MCF 10A (cell line): ENCODE results near the gene SLC25A42. TPM values are rescaled to one million over a fixed set of nuclear protein-coding genes. Genes with fewer than 3 reads are reported as not detected.

Experiments used
- BruUV-seq: library from RNA; stranded (reverse); fragments of 400-500 nt; replicated peaks from 2 replicates; lab custom pipeline; 2021; lab: Mats Ljungman, UMichigan
- CTCF ChIA-PET: fragments of 300-600 bp; sonication (Branson Sonifier 250); formaldehyde crosslinking; extraction: SDS; loops from one replicate; lab custom pipeline; 2021; ENCODE audit warnings: antibody characterized with exemption, inconsistent platforms; lab: Yijun Ruan, JAX
- POLR2A ChIA-PET: fragments of 300-600, 350-650 bp; sonication (Branson Sonifier 250); formaldehyde crosslinking; extraction: SDS; loops from one replicate; lab custom pipeline; 2020; ENCODE audit warnings: antibody characterized with exemption, inconsistent platforms; lab: Yijun Ruan, JAX
- DNase-seq: peaks from one replicate; pipeline ENCODE4 v3.0.0-alpha.2; 2018; ENCODE audit not compliant: unreplicated experiment
- H3K27ac Mint-ChIP-seq: one replicate; pipeline ENCODE4 v1.8.0; 2022; ENCODE audit warnings: mild to moderate bottlenecking, low read depth, mixed read lengths; ENCODE audit not compliant: unreplicated experiment
- H3K27me3 Mint-ChIP-seq: one replicate; pipeline ENCODE4 v1.8.0; 2022; ENCODE audit warnings: mixed read lengths; ENCODE audit not compliant: insufficient read depth, unreplicated experiment
- H3K36me3 Mint-ChIP-seq: one replicate; pipeline ENCODE4 v1.8.0; 2022; ENCODE audit warnings: mild to moderate bottlenecking, moderate library complexity, mixed read lengths; ENCODE audit not compliant: insufficient read depth, unreplicated experiment
- H3K4me1 Mint-ChIP-seq: one replicate; pipeline ENCODE4 v1.8.0; 2022; ENCODE audit warnings: mixed read lengths; ENCODE audit not compliant: insufficient read depth, unreplicated experiment
- H3K4me3 Mint-ChIP-seq: one replicate; pipeline ENCODE4 v1.8.0; 2022; ENCODE audit warnings: mild to moderate bottlenecking, moderate library complexity, mixed read lengths; ENCODE audit not compliant: unreplicated experiment
- H3K9me3 Mint-ChIP-seq: one replicate; pipeline ENCODE4 v1.8.0; 2022; ENCODE audit warnings: mixed read lengths; ENCODE audit not compliant: unreplicated experiment
- CTCF ChIP-seq: fragments of 200-600 bp; IDR thresholded peaks from one replicate; pipeline ENCODE4 v1.8.0; 2022; ENCODE audit warnings: antibody characterized with exemption, mild to moderate bottlenecking; ENCODE audit not compliant: unreplicated experiment
- intact Hi-C: fragments of 100-400 bp; cut with micrococcal nuclease; formaldehyde crosslinking; loops from 2 replicates; pipeline ENCODE4 v1.14.1; 2022
- total RNA-seq: library from RNA; stranded (reverse); gene quantifications from 2 replicates; pipeline ENCODE4 v1.2.3, GENCODE V29; 2022

SLC25A42 gene
- total RNA-seq, 1 experiment from 2014 or later: 3.1 TPM

- CTCF ChIA-PET: interaction anchor here (0.5 to 2.0 kb wide), 4 partner anchors 8 to 212 kb away, joined by 3 to 7 read pairs (median 4); no protein-coding TSS in a partner anchor
- Mint-ChIP-seq H3K4me3 (no peak overlapping the region), H3K4me1 (no peaks in the 10 kb centered on the region), H3K36me3 (peaks cover 6% of the 10 kb centered on the region), H3K9me3 (no peaks in the 10 kb centered on the region), H3K27me3 (no peaks in the 10 kb centered on the region), H3K27ac (no peak overlapping the region)
- DNase-seq: no peak
- BruUV-seq: no TSS peak
- TF ChIP-seq CTCF: no peak
- intact Hi-C loops: no loop called here
- POLR2A ChIA-PET: interaction anchor here (1.2 kb wide), 1 partner anchor 42 kb away, joined by 3 read pairs; the partner anchor contains the start of genes BORCS8 and RFXANK
Measured at GRCh38 chr19:19149435-19149834, 85.6 kb downstream of the SLC25A42 start.

- no TSS peak for BruUV-seq
- no peak for DNase-seq
- no peak for TF ChIP-seq CTCF
- Mint-ChIP-seq H3K36me3 (peaks cover 6% of the 10 kb centered on the region), H3K4me3 (no peak overlapping the region), H3K9me3 (no peaks in the 10 kb centered on the region), H3K4me1 (no peaks in the 10 kb centered on the region), H3K27me3 (no peaks in the 10 kb centered on the region), H3K27ac (no peak overlapping the region)
- intact Hi-C loops: no loop called here
- CTCF ChIA-PET: interaction anchor here (1.5 kb wide), 1 partner anchor 11 kb away, joined by 5 read pairs; no protein-coding TSS in a partner anchor
- POLR2A ChIA-PET: no interaction called here
Measured at GRCh38 chr19:19151418-19151817, 87.6 kb downstream of the SLC25A42 start.

GRCh38 chr19:19152668-19153384 lies 89.0 kb downstream of the SLC25A42 start:
- ChIA-PET POLR2A (no interaction called here), CTCF (interaction anchor here (0.7 to 1.5 kb wide), 4 partner anchors 12 to 331 kb away, joined by 3 to 5 read pairs (median 4); no protein-coding TSS in a partner anchor)
- Mint-ChIP-seq H3K4me3 (no peak overlapping the region), H3K27me3 (no peaks in the 10 kb centered on the region), H3K36me3 (peaks cover 6% of the 10 kb centered on the region), H3K9me3 (no peaks in the 10 kb centered on the region), H3K27ac (no peak overlapping the region), H3K4me1 (no peaks in the 10 kb centered on the region)
- intact Hi-C loops: no loop called here
- no TSS peak for BruUV-seq
- no peak for DNase-seq
- no peak for TF ChIP-seq CTCF

GRCh38 chr19:19154768-19155494 lies 91.1 kb downstream of the SLC25A42 start:
- ChIA-PET CTCF (interaction anchor here (0.6 to 4.2 kb wide), 2 partner anchors 9 to 80 kb away, joined by 3 to 25 read pairs; no protein-coding TSS in a partner anchor), POLR2A (interaction anchor here (0.6 kb wide), 1 partner anchor 86 kb away, joined by 3 read pairs; no protein-coding TSS in a partner anchor)
- no peak overlapping the region for H3K27ac Mint-ChIP-seq
- no peaks in the 10 kb centered on the region for H3K27me3 Mint-ChIP-seq
- DNase-seq: no peak
- intact Hi-C loops: no loop called here
- no peak for TF ChIP-seq CTCF
- no peaks in the 10 kb centered on the region for H3K4me1 Mint-ChIP-seq
- H3K36me3 Mint-ChIP-seq: peaks cover 8% of the 10 kb centered on the region
- BruUV-seq: no TSS peak
- no peaks in the 10 kb centered on the region for H3K9me3 Mint-ChIP-seq
- no peak overlapping the region for H3K4me3 Mint-ChIP-seq
